HCT116 (cell line): ENCODE results near the gene HOXD3. TPM values are rescaled to one million over a fixed set of nuclear protein-coding genes. Genes with fewer than 3 reads are reported as not detected.

ENCODE experiments used
- ATAC-seq: fragments of 200-7000 bp; cut with Tn5 transposase; 2 replicates; pipeline ENCODE4 v1.9.1; 2020; ENCODE audit warnings: mild to moderate bottlenecking, moderate library complexity
- BruUV-seq: library from RNA; stranded (reverse); fragments of 400-500 nt; replicated peaks from 2 replicates; lab custom pipeline; 2021; lab: Mats Ljungman, UMichigan
- CTCF ChIA-PET: fragments of 300-600 bp; sonication (Branson Sonifier 250); formaldehyde crosslinking; loops from one replicate; lab custom pipeline; 2021; ENCODE audit warnings: antibody characterized with exemption; lab: Charles Lee
- POLR2A ChIA-PET: fragments of 300-600, 350-600 bp; sonication (Branson Sonifier 250); formaldehyde crosslinking; loops from one replicate; lab custom pipeline; 2021; ENCODE audit warnings: antibody characterized with exemption; lab: Charles Lee
- RAD21 ChIA-PET, 2 experiments: fragments of 300-600 bp; sonication (Branson Sonifier 250); formaldehyde crosslinking; loops; one replicate each; lab custom pipeline; 2023; ENCODE audit warnings: low total read pairs in 2 of 2; ENCODE audit not compliant: uncharacterized antibody in 2 of 2, unreplicated experiment in 2 of 2, low non-redundant PET in 1 of 2; lab: Charles Lee
- DNase-seq: peaks from one replicate; pipeline ENCODE4 v3.0.0-alpha.2; 2010; ENCODE audit warnings: low read depth, low spot score
- H2AFZ ChIP-seq: fragments of 200-600 bp; shearing (Covaris generic), sonication (generic); 2 replicates; pipeline ENCODE4 v1.6.1; 2017; ENCODE audit warnings: low read depth, mixed run types, mixed read lengths, antibody characterized with exemption, low read length; ENCODE audit not compliant: poor library complexity, severe bottlenecking
- H3K27ac ChIP-seq: 2 replicates; pipeline ENCODE4 v1.5.1; 2012; ENCODE audit warnings: low read depth, low read length
- H3K27me3 ChIP-seq: fragments of 200-600 bp; sonication (generic); 2 replicates; pipeline ENCODE4 v1.6.1; 2016; ENCODE audit warnings: mixed run types, low read length, mixed read lengths; ENCODE audit not compliant: insufficient read depth
- H3K36me3 ChIP-seq, 2 experiments: fragments of 200-500 bp in 1 of 2; fragments of 200-600 bp in 1 of 2; sonication (Bioruptor generic) in 1 of 2; sonication (generic) in 1 of 2; 2 replicates each; pipeline versions ENCODE4 v1.5.1 to v1.6.1; 2014 to 2016; ENCODE audit warnings: low read length in 2 of 2, inconsistent platforms in 1 of 2, mixed read lengths in 1 of 2, mixed run types in 1 of 2; ENCODE audit not compliant: insufficient read depth in 2 of 2, control insufficient read depth in 1 of 2
- H3K4me1 ChIP-seq, 2 experiments: fragments of 200-600 bp in 1 of 2; sonication (generic) in 1 of 2; 2 replicates each; pipeline versions ENCODE4 v1.5.1 to v1.6.1; 2012 to 2017; ENCODE audit warnings: low read length in 2 of 2, inconsistent platforms in 1 of 2, mild to moderate bottlenecking in 1 of 2, mixed read lengths in 1 of 2, mixed run types in 1 of 2, moderate library complexity in 1 of 2; ENCODE audit not compliant: insufficient read depth in 2 of 2, control insufficient read depth in 1 of 2
- H3K4me2 ChIP-seq: fragments of 200-600 bp; sonication (generic); 2 replicates; pipeline ENCODE4 v1.6.1; 2017; ENCODE audit warnings: mixed run types, low read length, mixed read lengths
- H3K4me3 ChIP-seq, 2 experiments: fragments of 200-600 bp in 1 of 2; sonication (generic) in 1 of 2; replicated peaks in 1 of 2; 2 replicates each; pipeline ENCODE4 v1.5.1; 2011 to 2016; ENCODE audit warnings: low read length in 2 of 2, control low read depth in 1 of 2, low read depth in 1 of 2, mild to moderate bottlenecking in 1 of 2, mixed read lengths in 1 of 2, mixed run types in 1 of 2
- H3K79me2 ChIP-seq: fragments of 200-600 bp; sonication (generic); 2 replicates; pipeline ENCODE4 v1.6.1; 2017; ENCODE audit warnings: mild to moderate bottlenecking, mixed run types, low read length, moderate library complexity, mixed read lengths; ENCODE audit not compliant: insufficient read depth
- H3K9ac ChIP-seq: fragments of 200-600 bp; sonication (generic); 2 replicates; pipeline ENCODE4 v1.6.1; 2016; ENCODE audit warnings: low read length, mixed read lengths
- H3K9me2 ChIP-seq: fragments of 200-600 bp; sonication (generic), shearing (Covaris generic); 2 replicates; pipeline ENCODE4 v1.6.1; 2017; ENCODE audit warnings: mixed run types, mild to moderate bottlenecking, moderate library complexity; ENCODE audit not compliant: insufficient read depth
- H3K9me3 ChIP-seq, 2 experiments: fragments of 200-500 bp in 1 of 2; fragments of 200-600 bp in 1 of 2; sonication (Bioruptor generic) in 1 of 2; sonication (generic) in 1 of 2; 2 replicates each; pipeline ENCODE4 v1.6.1; 2014 to 2017; ENCODE audit warnings: low read length in 2 of 2, mixed read lengths in 2 of 2, inconsistent platforms in 1 of 2, low read depth in 1 of 2, mild to moderate bottlenecking in 1 of 2, mixed run types in 1 of 2, moderate library complexity in 1 of 2; ENCODE audit not compliant: control insufficient read depth in 1 of 2, insufficient read depth in 1 of 2
- H4K20me1 ChIP-seq: fragments of 200-600 bp; sonication (generic), shearing (Covaris generic); 2 replicates; pipeline ENCODE4 v1.6.1; 2017; ENCODE audit warnings: mixed run types, mild to moderate bottlenecking, moderate library complexity; ENCODE audit not compliant: insufficient read depth
- CBX3 ChIP-seq: IDR thresholded peaks from 2 replicates; pipeline ENCODE4 v1.6.1; 2012; ENCODE audit warnings: low read depth
- CEBPB ChIP-seq: IDR thresholded peaks from 2 replicates; pipeline ENCODE4 v1.6.1; 2012; ENCODE audit warnings: low read depth
- EZH2 ChIP-seq: fragments of 200-600 bp; sonication (generic); IDR thresholded peaks from 2 replicates; pipeline ENCODE4 v1.6.1; 2017; ENCODE audit warnings: antibody characterized with exemption, mixed run types
- EZH2phosphoT487 ChIP-seq: fragments of 200-600 bp; IDR thresholded peaks from 2 replicates; pipeline ENCODE4 v1.6.1; 2018; ENCODE audit warnings: antibody characterized with exemption, borderline replicate concordance
- FOSL1 ChIP-seq: IDR thresholded peaks from 2 replicates; pipeline ENCODE4 v1.6.1; 2012; ENCODE audit warnings: low read depth
- JUND ChIP-seq: IDR thresholded peaks from 2 replicates; pipeline ENCODE4 v1.6.1; 2012
- POLR2AphosphoS5 ChIP-seq: IDR thresholded peaks from 2 replicates; pipeline ENCODE4 v1.6.1; 2011; ENCODE audit warnings: mild to moderate bottlenecking, low read depth, low read length, moderate library complexity
- RAD21 ChIP-seq: IDR thresholded peaks from 2 replicates; pipeline ENCODE4 v1.6.1; 2012; ENCODE audit warnings: low read depth, mild to moderate bottlenecking
- SIN3A ChIP-seq: IDR thresholded peaks from 2 replicates; pipeline ENCODE4 v1.6.1; 2012; ENCODE audit warnings: low read depth
- SP1 ChIP-seq: IDR thresholded peaks from 2 replicates; pipeline ENCODE4 v1.6.1; 2012; ENCODE audit warnings: low read depth
- SRF ChIP-seq: IDR thresholded peaks from 2 replicates; pipeline ENCODE4 v1.6.1; 2012; ENCODE audit warnings: low read depth
- YY1 ChIP-seq: IDR thresholded peaks from 2 replicates; pipeline ENCODE4 v1.6.1; 2011; ENCODE audit warnings: low read length, low read depth, moderate library complexity, mild to moderate bottlenecking; ENCODE audit not compliant: insufficient replicate concordance; ENCODE audit errors: extremely low read depth
- ZFX ChIP-seq: fragments of 450-650 bp; IDR thresholded peaks from 2 replicates; pipeline ENCODE4 v1.6.1; 2017
- ZNF274 ChIP-seq: fragments of 200-500 bp; sonication (Bioruptor generic); IDR thresholded peaks from 2 replicates; pipeline ENCODE4 v1.6.1; 2014; ENCODE audit warnings: mild to moderate bottlenecking, low read depth, low read length, inconsistent platforms
- intact Hi-C: fragments of 100-400 bp; cut with micrococcal nuclease; formaldehyde crosslinking; loops from 2 replicates; pipeline ENCODE4 v1.10.0; 2022
- total RNA-seq: library from RNA; stranded (reverse); gene quantifications from one replicate; pipeline ENCODE4 v1.2.1, GENCODE V29; 2021; ENCODE audit not compliant: unreplicated experiment
- TF ChIP-seq, protein P1 (sequence below), 3 experiments: fragments of 200-600 bp in 1 of 3; sonication (generic) in 1 of 3; IDR thresholded peaks in 2 of 3; conservative IDR thresholded peaks in 1 of 3; 2 replicates each; pipeline ENCODE4 v1.5.1; 2012 to 2017; ENCODE audit warnings: low read depth in 2 of 3, low read length in 2 of 3, antibody characterized with exemption in 1 of 3, borderline replicate concordance in 1 of 3, control low read depth in 1 of 3, mild to moderate bottlenecking in 1 of 3, mixed read lengths in 1 of 3, mixed run types in 1 of 3, moderate library complexity in 1 of 3; ENCODE audit not compliant: insufficient read depth in 1 of 3
- TF ChIP-seq, protein P2 (sequence below): IDR thresholded peaks from 2 replicates; pipeline ENCODE4 v1.6.1; 2011; ENCODE audit warnings: mild to moderate bottlenecking, low read length, moderate library complexity; ENCODE audit not compliant: insufficient replicate concordance; ENCODE audit errors: extremely low read depth
- TF ChIP-seq, protein P3 (sequence below): IDR thresholded peaks from 2 replicates; pipeline ENCODE4 v1.6.1; 2012
- TF ChIP-seq, protein P4 (sequence below): IDR thresholded peaks from 2 replicates; pipeline ENCODE4 v1.6.1; 2012

The HOXD3 gene
- total RNA-seq, 1 experiment from 2014 or later = 1.4 TPM

DNA sequence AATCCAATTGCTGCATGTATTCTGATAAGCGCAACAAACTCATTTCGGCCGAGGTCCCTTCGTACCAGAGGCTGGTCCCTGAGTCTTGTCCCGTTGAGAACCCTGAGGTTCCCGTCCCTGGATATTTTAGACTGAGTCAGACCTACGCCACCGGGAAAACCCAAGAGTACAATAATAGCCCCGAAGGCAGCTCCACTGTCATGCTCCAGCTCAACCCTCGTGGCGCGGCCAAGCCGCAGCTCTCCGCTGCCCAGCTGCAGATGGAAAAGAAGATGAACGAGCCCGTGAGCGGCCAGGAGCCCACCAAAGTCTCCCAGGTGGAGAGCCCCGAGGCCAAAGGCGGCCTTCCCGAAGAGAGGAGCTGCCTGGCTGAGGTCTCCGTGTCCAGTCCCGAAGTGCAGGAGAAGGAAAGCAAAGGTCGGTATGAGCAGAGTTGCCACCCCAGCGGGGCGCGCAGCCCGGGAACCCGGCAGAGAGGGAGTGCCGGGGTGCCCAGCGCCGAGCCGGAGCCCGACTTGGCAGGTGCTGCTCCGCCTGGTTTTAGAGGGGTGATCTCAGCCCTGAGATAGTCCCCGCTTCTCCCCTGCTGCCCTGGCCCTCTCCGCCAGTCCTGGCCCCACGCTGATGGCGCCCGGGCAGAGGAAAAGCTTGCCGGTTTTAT, 39.8 kb upstream of the HOXD3 start:
- Histone ChIP-seq H3K9me3 (no peaks in the 10 kb centered on the region), H3K9ac (no peak overlapping the region), H3K4me2 (no peak overlapping the region), H3K4me3 (no peak overlapping the region), H3K4me1 (peaks cover 0 to 5% of the 10 kb centered on the region in 2 experiments; a peak in 1 of 4 replicates), H3K79me2 (no peaks in the 10 kb centered on the region), H3K36me3 (no peaks in the 10 kb centered on the region), H2AFZ (no peak overlapping the region), H4K20me1 (no peaks in the 10 kb centered on the region)
- ChIA-PET RAD21 (no interaction called here), POLR2A (no interaction called here), CTCF (no interaction called here)
- ATAC-seq = no peak
- TF ChIP-seq FOSL1 (no peak), POLR2AphosphoS5 (no peak), CEBPB (no peak), ZNF274 (no peak), CBX3 (no peak), SIN3A (no peak), RAD21 (no peak), JUND (no peak), SP1 (no peak), ZFX (no peak), SRF (no peak), EZH2 (no peak), YY1 (no peak), EZH2phosphoT487 (no peak)
- TF ChIP-seq, protein P1, sequence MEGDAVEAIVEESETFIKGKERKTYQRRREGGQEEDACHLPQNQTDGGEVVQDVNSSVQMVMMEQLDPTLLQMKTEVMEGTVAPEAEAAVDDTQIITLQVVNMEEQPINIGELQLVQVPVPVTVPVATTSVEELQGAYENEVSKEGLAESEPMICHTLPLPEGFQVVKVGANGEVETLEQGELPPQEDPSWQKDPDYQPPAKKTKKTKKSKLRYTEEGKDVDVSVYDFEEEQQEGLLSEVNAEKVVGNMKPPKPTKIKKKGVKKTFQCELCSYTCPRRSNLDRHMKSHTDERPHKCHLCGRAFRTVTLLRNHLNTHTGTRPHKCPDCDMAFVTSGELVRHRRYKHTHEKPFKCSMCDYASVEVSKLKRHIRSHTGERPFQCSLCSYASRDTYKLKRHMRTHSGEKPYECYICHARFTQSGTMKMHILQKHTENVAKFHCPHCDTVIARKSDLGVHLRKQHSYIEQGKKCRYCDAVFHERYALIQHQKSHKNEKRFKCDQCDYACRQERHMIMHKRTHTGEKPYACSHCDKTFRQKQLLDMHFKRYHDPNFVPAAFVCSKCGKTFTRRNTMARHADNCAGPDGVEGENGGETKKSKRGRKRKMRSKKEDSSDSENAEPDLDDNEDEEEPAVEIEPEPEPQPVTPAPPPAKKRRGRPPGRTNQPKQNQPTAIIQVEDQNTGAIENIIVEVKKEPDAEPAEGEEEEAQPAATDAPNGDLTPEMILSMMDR (IDR thresholded peaks at IDR 0.05 in 2 of 3, conservative IDR thresholded peaks at IDR 0.05 in 1 of 3; ENCODE audit: borderline replicate concordance in 1 of 3, insufficient read depth in 1 of 3, low read depth in 2 of 3, low read length in 2 of 3) = no peak
- TF ChIP-seq, protein P2, sequence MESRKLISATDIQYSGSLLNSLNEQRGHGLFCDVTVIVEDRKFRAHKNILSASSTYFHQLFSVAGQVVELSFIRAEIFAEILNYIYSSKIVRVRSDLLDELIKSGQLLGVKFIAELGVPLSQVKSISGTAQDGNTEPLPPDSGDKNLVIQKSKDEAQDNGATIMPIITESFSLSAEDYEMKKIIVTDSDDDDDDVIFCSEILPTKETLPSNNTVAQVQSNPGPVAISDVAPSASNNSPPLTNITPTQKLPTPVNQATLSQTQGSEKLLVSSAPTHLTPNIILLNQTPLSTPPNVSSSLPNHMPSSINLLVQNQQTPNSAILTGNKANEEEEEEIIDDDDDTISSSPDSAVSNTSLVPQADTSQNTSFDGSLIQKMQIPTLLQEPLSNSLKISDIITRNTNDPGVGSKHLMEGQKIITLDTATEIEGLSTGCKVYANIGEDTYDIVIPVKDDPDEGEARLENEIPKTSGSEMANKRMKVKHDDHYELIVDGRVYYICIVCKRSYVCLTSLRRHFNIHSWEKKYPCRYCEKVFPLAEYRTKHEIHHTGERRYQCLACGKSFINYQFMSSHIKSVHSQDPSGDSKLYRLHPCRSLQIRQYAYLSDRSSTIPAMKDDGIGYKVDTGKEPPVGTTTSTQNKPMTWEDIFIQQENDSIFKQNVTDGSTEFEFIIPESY = no peak
- TF ChIP-seq, protein P3, sequence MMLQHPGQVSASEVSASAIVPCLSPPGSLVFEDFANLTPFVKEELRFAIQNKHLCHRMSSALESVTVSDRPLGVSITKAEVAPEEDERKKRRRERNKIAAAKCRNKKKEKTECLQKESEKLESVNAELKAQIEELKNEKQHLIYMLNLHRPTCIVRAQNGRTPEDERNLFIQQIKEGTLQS = no peak
- TF ChIP-seq, protein P4, sequence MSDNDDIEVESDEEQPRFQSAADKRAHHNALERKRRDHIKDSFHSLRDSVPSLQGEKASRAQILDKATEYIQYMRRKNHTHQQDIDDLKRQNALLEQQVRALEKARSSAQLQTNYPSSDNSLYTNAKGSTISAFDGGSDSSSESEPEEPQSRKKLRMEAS = no peak
- TF ChIP-seq, all 23 proteins: peak for 0
- DNase-seq = no peak
- Histone ChIP-seq H3K9me2 (no peaks in the 10 kb centered on the region), H3K27ac (no peak overlapping the region), H3K27me3 (no peaks in the 10 kb centered on the region)
- intact Hi-C loops = no loop called here
- no TSS peak for BruUV-seq
